OCI-LY7 (cell line): ENCODE measurements around the gene TPO. TPM values are rescaled to one million over a fixed set of nuclear protein-coding genes. Genes with fewer than 3 reads are reported as not detected.
"Not testable (repeated sequence)": the region's sequence is repeated elsewhere in the genome, so short reads cannot be mapped to it uniquely, and the experiment has no call there.

Source experiments
- BruUV-seq: library from RNA; stranded (reverse); fragments of 400-500 nt; replicated peaks from 2 replicates; lab custom pipeline; 2021; lab: Mats Ljungman, UMichigan
- CTCF ChIA-PET: fragments of 300-600 bp; sonication (Branson Sonifier 250); formaldehyde crosslinking; loops from one replicate; lab custom pipeline; 2022; ENCODE audit warnings: antibody characterized with exemption; ENCODE audit not compliant: unreplicated experiment; lab: Charles Lee
- POLR2A ChIA-PET: fragments of 300-600 bp; sonication (Branson Sonifier 250); formaldehyde crosslinking; loops from one replicate; lab custom pipeline; 2022; ENCODE audit warnings: antibody characterized with exemption; lab: Charles Lee
- DNase-seq: peaks from one replicate; pipeline ENCODE4 v3.0.0-alpha.2; 2015; ENCODE audit warnings: low spot score
- H2AFZ ChIP-seq: fragments of 200-600 bp; sonication (generic), shearing (Covaris generic); 2 replicates; pipeline ENCODE4 v1.6.1; 2014; ENCODE audit warnings: mild to moderate bottlenecking, antibody characterized with exemption, low read length, moderate library complexity
- H3K27ac ChIP-seq: fragments of 200-600 bp; sonication (generic); 2 replicates; pipeline ENCODE4 v1.5.1; 2014; ENCODE audit warnings: mixed run types, low read depth, mild to moderate bottlenecking, moderate library complexity, low read length, inconsistent platforms; ENCODE audit not compliant: poor library complexity, severe bottlenecking
- H3K36me3 ChIP-seq: fragments of 200-600 bp; sonication (generic); 2 replicates; pipeline ENCODE4 v1.6.1; 2014; ENCODE audit warnings: mild to moderate bottlenecking, antibody characterized with exemption, low read length, moderate library complexity, mixed read lengths; ENCODE audit not compliant: insufficient read depth
- H3K4me1 ChIP-seq: fragments of 200-600 bp; sonication (generic); 2 replicates; pipeline ENCODE4 v1.5.1; 2014; ENCODE audit warnings: mild to moderate bottlenecking, low read length; ENCODE audit not compliant: insufficient read depth, poor library complexity, severe bottlenecking
- H3K4me2 ChIP-seq: fragments of 200-600 bp; sonication (generic); 2 replicates; pipeline ENCODE4 v1.6.1; 2014; ENCODE audit warnings: mild to moderate bottlenecking, low read length
- H3K4me3 ChIP-seq: fragments of 200-600 bp; sonication (generic); 2 replicates; pipeline ENCODE4 v1.5.1; 2014; ENCODE audit warnings: mild to moderate bottlenecking, low read depth, low read length; ENCODE audit not compliant: poor library complexity, severe bottlenecking
- H3K79me2 ChIP-seq: fragments of 200-600 bp; sonication (generic); 2 replicates; pipeline ENCODE4 v1.6.1; 2016; ENCODE audit warnings: low read depth, mild to moderate bottlenecking, low read length, moderate library complexity, mixed read lengths; ENCODE audit not compliant: insufficient read depth
- H3K9me2 ChIP-seq: fragments of 200-600 bp; sonication (generic); 2 replicates; pipeline ENCODE4 v1.6.1; 2016; ENCODE audit warnings: mild to moderate bottlenecking, low read length, mixed read lengths; ENCODE audit not compliant: insufficient read depth
- H3K9me3 ChIP-seq: fragments of 200-600 bp; sonication (generic); 2 replicates; pipeline ENCODE4 v1.6.1; 2014; ENCODE audit warnings: mild to moderate bottlenecking, mixed run types, low read length, mixed read lengths
- H4K20me1 ChIP-seq: fragments of 200-600 bp; sonication (generic); 2 replicates; pipeline ENCODE4 v1.6.1; 2014; ENCODE audit warnings: mild to moderate bottlenecking, antibody characterized with exemption, low read length, moderate library complexity, mixed read lengths; ENCODE audit not compliant: insufficient read depth
- EZH2phosphoT487 ChIP-seq: fragments of 200-600 bp; sonication (generic); IDR thresholded peaks from 2 replicates; pipeline ENCODE4 v1.6.1; 2018; ENCODE audit warnings: low read depth, borderline replicate concordance, mild to moderate bottlenecking, mixed run types, antibody characterized with exemption, low read length, moderate library complexity, mixed read lengths
- intact Hi-C: fragments of 100-400 bp; cut with micrococcal nuclease; formaldehyde crosslinking; loops from one replicate; pipeline ENCODE4 v1.10.0; 2022; ENCODE audit not compliant: unreplicated experiment
- total RNA-seq, 2 experiments: library from RNA; depleted of rRNA in 1 of 2; stranded (reverse); fragments of >200 nt in 1 of 2; shearing (Covaris generic) in 1 of 2; gene quantifications; 2 replicates each; pipeline ENCODE4 v1.2.3, GENCODE V29; 2014 to 2022
- TF ChIP-seq, protein P1 (sequence below): fragments of 200-600 bp; sonication (generic); conservative IDR thresholded peaks from 2 replicates; pipeline ENCODE4 v1.5.1; 2014; ENCODE audit warnings: mild to moderate bottlenecking, antibody characterized with exemption, low read length, moderate library complexity, mixed read lengths

Gene TPO
- total RNA-seq, 2 experiments from 2014 or later, result not detected

DNA sequence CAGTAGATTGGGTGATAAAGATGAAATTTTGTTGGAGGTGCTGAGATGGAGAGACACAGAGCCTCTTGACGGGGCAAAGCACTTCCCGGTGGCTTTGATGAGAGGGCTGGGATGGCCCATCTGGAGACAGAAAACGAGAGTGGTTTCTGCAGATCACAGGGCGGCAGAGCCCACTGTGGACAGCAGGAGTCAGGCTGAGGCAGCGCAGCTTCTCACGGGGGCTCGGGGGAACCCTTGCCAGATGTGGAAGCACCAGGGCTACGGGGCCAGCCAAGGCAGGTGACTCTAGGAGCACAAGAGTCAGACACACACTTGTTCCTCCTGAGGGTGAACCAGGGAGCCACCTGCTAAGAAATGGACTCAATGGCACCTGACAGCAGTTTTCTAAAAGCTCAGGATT, 78.5 kb downstream of the TPO start:
- TF ChIP-seq, protein P1, sequence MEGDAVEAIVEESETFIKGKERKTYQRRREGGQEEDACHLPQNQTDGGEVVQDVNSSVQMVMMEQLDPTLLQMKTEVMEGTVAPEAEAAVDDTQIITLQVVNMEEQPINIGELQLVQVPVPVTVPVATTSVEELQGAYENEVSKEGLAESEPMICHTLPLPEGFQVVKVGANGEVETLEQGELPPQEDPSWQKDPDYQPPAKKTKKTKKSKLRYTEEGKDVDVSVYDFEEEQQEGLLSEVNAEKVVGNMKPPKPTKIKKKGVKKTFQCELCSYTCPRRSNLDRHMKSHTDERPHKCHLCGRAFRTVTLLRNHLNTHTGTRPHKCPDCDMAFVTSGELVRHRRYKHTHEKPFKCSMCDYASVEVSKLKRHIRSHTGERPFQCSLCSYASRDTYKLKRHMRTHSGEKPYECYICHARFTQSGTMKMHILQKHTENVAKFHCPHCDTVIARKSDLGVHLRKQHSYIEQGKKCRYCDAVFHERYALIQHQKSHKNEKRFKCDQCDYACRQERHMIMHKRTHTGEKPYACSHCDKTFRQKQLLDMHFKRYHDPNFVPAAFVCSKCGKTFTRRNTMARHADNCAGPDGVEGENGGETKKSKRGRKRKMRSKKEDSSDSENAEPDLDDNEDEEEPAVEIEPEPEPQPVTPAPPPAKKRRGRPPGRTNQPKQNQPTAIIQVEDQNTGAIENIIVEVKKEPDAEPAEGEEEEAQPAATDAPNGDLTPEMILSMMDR, result no peak
- no peak for TF ChIP-seq EZH2phosphoT487
- no peaks in the 10 kb centered on the region for H3K4me1 ChIP-seq
- no peak overlapping the region for H3K27ac ChIP-seq
- ChIA-PET CTCF (no interaction called here), POLR2A (interaction anchor here (0.9 kb wide), 1 partner anchor 1005 kb away, joined by 4 read pairs; no protein-coding TSS in a partner anchor)
- no peak overlapping the region for H3K4me2 ChIP-seq
- no peak overlapping the region for H2AFZ ChIP-seq
- no peaks in the 10 kb centered on the region for H4K20me1 ChIP-seq
- no TSS peak for BruUV-seq
- intact Hi-C loops, result no loop called here
- H3K4me3 ChIP-seq, result no peak overlapping the region
- no peaks in the 10 kb centered on the region for H3K36me3 ChIP-seq
- no peaks in the 10 kb centered on the region for H3K9me2 ChIP-seq
- H3K79me2 ChIP-seq, result no peaks in the 10 kb centered on the region
- DNase-seq, result no peak
- H3K9me3 ChIP-seq, result no peaks in the 10 kb centered on the region

DNA sequence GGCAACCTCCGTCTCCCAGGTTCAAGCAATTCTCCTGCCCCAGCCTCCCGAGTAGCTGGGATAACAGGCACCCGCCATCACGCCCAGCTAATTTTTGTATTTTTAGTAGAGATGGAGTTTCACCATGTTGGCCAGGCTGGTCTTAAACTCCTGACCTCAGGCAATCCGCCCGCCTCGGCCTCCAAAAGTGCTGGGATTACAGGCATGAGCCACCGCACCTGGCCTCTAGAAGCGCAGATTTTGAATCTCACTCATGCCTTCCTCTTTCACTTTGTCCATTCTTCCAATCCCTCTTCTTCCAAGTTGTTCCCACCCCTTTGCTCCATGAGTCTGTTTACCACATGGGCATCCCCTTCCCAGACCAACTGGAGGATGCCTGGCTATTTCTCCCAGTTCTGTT, 79.0 kb downstream of the TPO start:
- BruUV-seq, H3K4me2 ChIP-seq, H3K9me2 ChIP-seq, H2AFZ ChIP-seq, H4K20me1 ChIP-seq, H3K4me1 ChIP-seq, H3K36me3 ChIP-seq, CTCF ChIA-PET, H3K4me3 ChIP-seq, DNase-seq, H3K27ac ChIP-seq, H3K9me3 ChIP-seq, intact Hi-C loops, H3K79me2 ChIP-seq: not testable (repeated sequence)
- POLR2A ChIA-PET, result interaction anchor here (0.6 kb wide), 1 partner anchor 118 kb away, joined by 3 read pairs; no protein-coding TSS in a partner anchor

GRCh38 chr2:1492711-1493430, 79.6 kb downstream of the TPO start:
- Histone ChIP-seq H3K36me3 (no peaks in the 10 kb centered on the region), H3K4me1 (no peaks in the 10 kb centered on the region), H3K4me3 (no peak overlapping the region), H3K9me3 (no peaks in the 10 kb centered on the region), H3K9me2 (no peaks in the 10 kb centered on the region), H3K4me2 (no peak overlapping the region), H4K20me1 (no peaks in the 10 kb centered on the region), H2AFZ (no peak overlapping the region), H3K27ac (no peak overlapping the region), H3K79me2 (no peaks in the 10 kb centered on the region)
- intact Hi-C loops, result no loop called here
- no TSS peak for BruUV-seq
- ChIA-PET POLR2A (interaction anchor here (0.6 to 0.7 kb wide), 2 partner anchors 119 to 239 kb away, joined by 3 read pairs; no protein-coding TSS in a partner anchor), CTCF (no interaction called here)
- TF ChIP-seq, protein P1, result no peak
- TF ChIP-seq EZH2phosphoT487, result no peak
- DNase-seq, result no peak
